GM13976 (cell line): ENCODE measurements around the gene POLA2.
A peak's percentile ranks its signal among the peaks of the same experiment; 100 is the strongest.
"Not testable (repeated sequence)": the region's sequence is repeated elsewhere in the genome, so short reads cannot be mapped to it uniquely, and the experiment has no call there.

ENCODE experiments used
- DNase-seq: peaks from one replicate; pipeline ENCODE4 v3.0.0; 2012; ENCODE audit warnings: low spot score
- in situ Hi-C: fragments of 300-500 bp; cut with MboI; formaldehyde crosslinking; loops from one replicate; pipeline ENCODE4 v1.12.0; 2022; ENCODE audit warnings: low sequenced_read_pairs, mixed read lengths, inconsistent platforms; ENCODE audit not compliant: unreplicated experiment
- TF ChIP-seq, protein P1 (sequence below): IDR thresholded peaks from 2 replicates; pipeline ENCODE4 v1.5.1; 2012; ENCODE audit warnings: borderline replicate concordance, mild to moderate bottlenecking; ENCODE audit not compliant: insufficient read depth; ENCODE audit errors: extremely low read depth, missing control alignments, control extremely low read depth

POLA2 gene

DNA sequence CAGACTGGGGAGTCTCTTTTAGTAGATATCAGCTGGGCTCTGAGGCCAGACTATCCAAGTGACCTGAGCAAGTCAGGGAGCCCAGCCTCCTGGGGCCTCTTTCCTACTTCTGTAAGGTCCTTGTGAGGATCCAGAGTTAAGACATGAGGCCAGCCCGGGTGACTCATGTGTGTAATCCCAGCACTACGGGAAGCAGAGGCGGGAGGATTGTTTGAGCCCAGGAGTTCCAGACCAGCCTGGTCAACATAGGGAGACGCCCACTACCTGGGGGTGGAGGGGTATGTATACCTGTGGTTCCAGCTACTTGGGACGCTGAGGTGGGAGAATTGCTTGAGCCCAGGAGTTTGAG is 36.9 kb upstream of the POLA2 start:
- in situ Hi-C loops: no loop called here
- no peak for DNase-seq

DNA sequence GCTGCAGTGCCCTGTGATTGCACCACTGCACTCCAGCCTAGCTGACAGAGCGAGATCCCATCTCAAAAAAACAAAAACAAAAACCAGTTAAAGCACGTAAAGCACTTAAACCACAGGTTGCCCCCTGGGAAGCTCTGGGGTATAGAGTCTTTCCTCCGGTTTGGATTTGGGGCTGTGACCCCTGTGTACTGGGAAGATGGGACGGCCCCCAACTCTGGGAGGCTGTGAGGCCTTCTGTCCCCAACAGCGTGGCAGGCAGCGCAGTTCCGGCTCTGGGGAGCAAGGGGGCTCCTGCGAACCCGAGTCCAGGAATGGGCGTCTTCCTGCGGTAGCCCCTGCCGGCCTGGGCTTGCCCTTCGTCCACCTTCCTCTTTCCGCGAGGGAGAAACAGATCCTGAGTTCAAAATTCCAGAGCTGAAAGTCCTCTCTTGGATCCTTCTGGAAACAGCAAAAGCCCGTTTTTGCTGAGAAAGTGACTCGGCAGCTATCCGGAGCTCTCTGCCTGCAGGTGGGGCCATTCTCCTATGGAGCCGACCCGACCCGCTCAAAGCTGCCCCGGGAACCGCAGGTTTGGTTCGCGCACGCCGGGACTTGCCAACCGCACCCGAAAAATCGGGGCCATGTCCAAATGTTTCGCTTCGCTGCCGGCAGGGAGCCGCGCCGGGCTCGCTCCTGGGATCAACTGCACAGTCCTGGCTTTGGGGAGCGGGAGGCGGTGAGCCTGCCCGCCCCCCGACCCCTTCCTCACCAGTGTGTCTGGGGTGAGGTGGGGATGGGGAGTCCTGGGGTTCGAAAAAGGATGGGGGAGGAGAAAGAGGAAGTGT is 36.3 kb upstream of the POLA2 start:
- in situ Hi-C loops: no loop called here
- TF ChIP-seq, protein P1, sequence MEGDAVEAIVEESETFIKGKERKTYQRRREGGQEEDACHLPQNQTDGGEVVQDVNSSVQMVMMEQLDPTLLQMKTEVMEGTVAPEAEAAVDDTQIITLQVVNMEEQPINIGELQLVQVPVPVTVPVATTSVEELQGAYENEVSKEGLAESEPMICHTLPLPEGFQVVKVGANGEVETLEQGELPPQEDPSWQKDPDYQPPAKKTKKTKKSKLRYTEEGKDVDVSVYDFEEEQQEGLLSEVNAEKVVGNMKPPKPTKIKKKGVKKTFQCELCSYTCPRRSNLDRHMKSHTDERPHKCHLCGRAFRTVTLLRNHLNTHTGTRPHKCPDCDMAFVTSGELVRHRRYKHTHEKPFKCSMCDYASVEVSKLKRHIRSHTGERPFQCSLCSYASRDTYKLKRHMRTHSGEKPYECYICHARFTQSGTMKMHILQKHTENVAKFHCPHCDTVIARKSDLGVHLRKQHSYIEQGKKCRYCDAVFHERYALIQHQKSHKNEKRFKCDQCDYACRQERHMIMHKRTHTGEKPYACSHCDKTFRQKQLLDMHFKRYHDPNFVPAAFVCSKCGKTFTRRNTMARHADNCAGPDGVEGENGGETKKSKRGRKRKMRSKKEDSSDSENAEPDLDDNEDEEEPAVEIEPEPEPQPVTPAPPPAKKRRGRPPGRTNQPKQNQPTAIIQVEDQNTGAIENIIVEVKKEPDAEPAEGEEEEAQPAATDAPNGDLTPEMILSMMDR: peak; percentile 47
- DNase-seq: peak; percentile 88

More for the DNA sequence above, 36.9 kb upstream of the POLA2 start:
- TF ChIP-seq, protein P1: no peak

DNA sequence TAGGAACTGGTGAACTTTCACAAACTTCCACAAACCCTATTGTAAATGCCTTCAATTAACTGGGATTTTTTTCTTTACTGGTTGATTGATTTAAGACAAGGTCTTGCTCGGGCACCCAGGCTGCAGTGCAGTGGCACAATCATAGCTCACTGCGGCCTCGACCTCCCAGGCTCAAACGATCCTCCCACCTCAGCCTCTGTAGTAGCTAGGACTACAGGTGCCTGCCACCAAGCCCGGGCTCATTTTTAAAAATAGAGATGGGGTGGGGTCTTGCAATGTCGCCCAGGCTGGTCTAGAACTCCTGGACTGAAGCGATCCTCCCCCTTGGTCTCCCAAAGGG is 35.7 kb upstream of the POLA2 start:
- DNase-seq: no peak
- TF ChIP-seq, protein P1: no peak
- in situ Hi-C loops: no loop called here

DNA sequence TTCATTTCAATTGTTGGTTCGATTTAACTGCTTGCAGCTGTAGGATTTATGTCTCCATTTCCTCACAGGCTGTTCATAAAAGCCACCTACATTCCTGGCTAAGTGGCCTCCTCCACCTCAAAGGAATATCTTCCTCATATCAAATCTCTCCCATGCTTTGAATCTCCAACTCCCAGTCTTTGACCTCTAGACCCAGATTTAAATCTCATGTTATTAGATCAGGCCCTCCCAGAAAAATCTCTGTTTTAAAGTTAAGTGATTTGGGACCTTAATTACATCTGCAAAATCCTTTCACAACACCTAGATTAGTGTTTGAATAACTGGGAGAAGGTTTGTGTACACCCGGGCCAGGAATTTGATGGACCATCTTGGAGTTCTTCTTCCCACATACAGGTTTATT is 33.9 kb upstream of the POLA2 start:
- no peak for DNase-seq
- TF ChIP-seq, protein P1: no peak
- in situ Hi-C loops: no loop called here

DNA sequence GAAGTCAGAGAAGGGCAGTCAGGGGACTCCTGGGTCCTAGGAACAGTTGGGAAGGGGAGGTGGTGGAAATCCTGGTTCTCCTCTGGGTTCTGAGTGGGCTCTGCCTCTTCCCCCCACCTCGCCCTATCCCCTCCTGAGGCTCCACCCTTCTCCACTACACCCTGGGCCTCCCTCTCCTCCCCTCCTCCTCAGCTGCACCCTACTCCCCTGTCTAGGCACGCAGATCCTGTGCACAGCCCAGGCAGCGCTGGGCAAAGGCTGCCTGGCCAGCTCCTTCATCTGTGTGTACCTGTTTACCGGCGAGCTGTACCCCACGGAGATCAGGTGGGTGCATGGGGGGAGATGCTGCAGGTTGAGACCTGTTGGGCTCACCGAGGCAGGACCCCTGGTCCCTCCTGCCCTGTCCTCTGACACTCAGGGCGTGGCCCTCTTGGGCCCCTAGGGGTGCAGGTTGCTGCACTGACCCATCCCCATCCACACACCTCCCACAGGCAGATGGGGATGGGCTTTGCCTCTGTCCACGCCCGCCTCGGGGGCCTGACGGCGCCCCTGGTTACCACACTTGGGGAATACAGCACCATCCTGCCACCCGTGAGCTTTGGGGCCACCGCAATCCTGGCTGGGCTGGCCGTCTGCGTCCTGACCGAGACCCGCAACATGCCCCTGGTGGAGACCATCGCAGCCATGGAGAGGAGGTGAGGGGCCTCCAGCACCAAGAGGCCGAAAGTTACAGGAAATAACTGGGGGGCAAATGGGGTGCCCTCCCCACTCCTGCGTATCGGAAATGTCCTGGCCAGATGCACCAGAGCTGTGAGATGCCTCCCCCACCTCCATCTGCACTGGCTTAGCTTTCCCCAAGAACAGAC is 25.3 kb upstream of the POLA2 start:
- DNase-seq: no peak
- in situ Hi-C loops: no loop called here
- TF ChIP-seq, protein P1: no peak

DNA sequence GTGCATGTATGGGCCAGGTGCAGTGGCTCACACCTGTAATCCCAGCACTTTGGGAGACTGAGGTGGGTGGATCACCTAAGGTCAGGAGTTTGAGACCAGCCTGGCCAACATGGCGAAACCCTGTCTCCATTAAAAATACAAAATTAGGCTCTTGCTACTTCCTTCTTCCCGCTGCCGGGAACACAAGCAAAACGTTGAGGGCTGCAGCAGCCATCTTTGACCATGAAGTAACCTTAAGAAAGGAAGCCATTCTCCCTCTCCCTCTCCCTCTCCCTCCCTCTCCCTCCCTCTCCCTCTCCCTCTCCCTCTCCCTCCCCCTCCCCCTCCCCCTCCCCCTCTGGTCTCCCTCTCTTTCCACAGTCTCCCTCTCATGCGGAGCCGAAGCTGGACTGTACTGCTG is 23.5 kb upstream of the POLA2 start:
- DNase-seq, in situ Hi-C loops: not testable (repeated sequence)

DNA sequence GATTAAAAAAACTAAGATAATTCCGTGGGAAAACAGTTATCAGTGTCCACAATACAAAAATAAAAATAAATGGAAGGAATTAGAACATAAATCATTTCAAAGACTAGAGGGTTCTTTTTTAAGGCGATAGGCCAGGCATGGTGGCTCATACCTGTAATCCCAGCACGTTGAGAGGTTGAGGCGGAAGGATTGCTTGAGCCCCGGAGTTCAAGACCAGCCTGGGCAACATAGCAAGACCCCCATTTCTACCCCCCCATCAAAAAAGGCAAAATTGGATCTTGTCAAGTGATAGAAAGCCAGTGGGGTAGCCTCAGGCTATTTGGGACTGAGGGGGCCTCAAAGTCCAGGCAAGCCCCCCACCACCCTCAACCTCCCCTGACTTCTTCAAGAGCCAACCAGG is 20.6 kb upstream of the POLA2 start:
- TF ChIP-seq, protein P1: no peak
- in situ Hi-C loops: no loop called here
- no peak for DNase-seq
